Transverse colon (tissue), 4 donors: ENCODE data around the gene BTG4.

ENCODE experiments used
- CTCF ChIP-seq, 5 experiments: fragments of 200-600 bp in 3 of 5; fragments of 450-650 bp in 2 of 5; sonication (generic) in 3 of 5; IDR thresholded peaks; 1 replicate in 2 of 5; 2 replicates in 3 of 5; pipeline ENCODE4 v1.5.1; 2016 to 2017; ENCODE audit warnings: antibody characterized with exemption in 5 of 5, inconsistent platforms in 3 of 5, mild to moderate bottlenecking in 2 of 5, moderate library complexity in 1 of 5
- EP300 ChIP-seq: sonication (generic); formaldehyde crosslinking; IDR thresholded peaks from one replicate; pipeline ENCODE4 v1.6.1; 2017; ENCODE audit warnings: antibody characterized with exemption, low read depth
- POLR2A ChIP-seq: fragments of 450-650 bp; IDR thresholded peaks from one replicate; pipeline ENCODE4 v1.6.1; 2016; ENCODE audit warnings: antibody characterized with exemption, mild to moderate bottlenecking, moderate library complexity
- POLR2AphosphoS5 ChIP-seq, 3 donors: sonication (generic); formaldehyde crosslinking; IDR thresholded peaks; one replicate each; pipeline ENCODE4 v1.6.1; 2016; ENCODE audit warnings: antibody characterized with exemption in 3 of 3

- TF ChIP-seq CTCF (IDR thresholded peaks at IDR 0.05) (no peak), POLR2A (no peak), POLR2AphosphoS5 (IDR thresholded peaks at IDR 0.05) (no peak), EP300 (no peak)
These were observed 34.3 kb downstream of the BTG4 start for GRCh38 chr11:111477898-111478297.
